Measurements from ENCODE around the gene TUBB4B. TPM values are rescaled to one million over a fixed set of nuclear protein-coding genes. Genes with fewer than 3 reads are reported as not detected.

The TUBB4B gene
- total RNA-seq, 4 donors from 2014 or later = 223 to 390 (median 348) TPM

- peak; percentile 97 for DNase-seq
- peaks cover 21 to 31% (median 24%) of the 10 kb centered on the region in 4 donors for H3K4me1 ChIP-seq
- H3K9me3 ChIP-seq = no peaks in the 10 kb centered on the region
- H3K27me3 ChIP-seq = no peaks in the 10 kb centered on the region
- H3K27ac ChIP-seq = peak within 1 kb of the TSS; percentile 88 to 91 (median 89)
- H3K4me3 ChIP-seq = peak within 1 kb of the TSS; percentile 90 to 98 (median 96)
- in situ Hi-C loops (cut with MboI; ENCODE audit: low pct_ligation_motif_present in 1 of 4, low pct_unique_long_range_greater_than_20kb in 1 of 4, low sequenced_read_pairs in 3 of 4) (no loop called here), intact Hi-C loops (cut with DNase I; ENCODE audit: low total_unique reads) (no loop called here)
- TF ChIP-seq POLR2AphosphoS5 (IDR thresholded peaks at IDR 0.05) (peak; percentile 86 to 93 (median 93)), EP300 (IDR thresholded peaks at IDR 0.05; ENCODE audit: low read depth) (no peak), POLR2A (IDR thresholded peaks at IDR 0.05) (peak; percentile 80)
- TF ChIP-seq, protein P1, sequence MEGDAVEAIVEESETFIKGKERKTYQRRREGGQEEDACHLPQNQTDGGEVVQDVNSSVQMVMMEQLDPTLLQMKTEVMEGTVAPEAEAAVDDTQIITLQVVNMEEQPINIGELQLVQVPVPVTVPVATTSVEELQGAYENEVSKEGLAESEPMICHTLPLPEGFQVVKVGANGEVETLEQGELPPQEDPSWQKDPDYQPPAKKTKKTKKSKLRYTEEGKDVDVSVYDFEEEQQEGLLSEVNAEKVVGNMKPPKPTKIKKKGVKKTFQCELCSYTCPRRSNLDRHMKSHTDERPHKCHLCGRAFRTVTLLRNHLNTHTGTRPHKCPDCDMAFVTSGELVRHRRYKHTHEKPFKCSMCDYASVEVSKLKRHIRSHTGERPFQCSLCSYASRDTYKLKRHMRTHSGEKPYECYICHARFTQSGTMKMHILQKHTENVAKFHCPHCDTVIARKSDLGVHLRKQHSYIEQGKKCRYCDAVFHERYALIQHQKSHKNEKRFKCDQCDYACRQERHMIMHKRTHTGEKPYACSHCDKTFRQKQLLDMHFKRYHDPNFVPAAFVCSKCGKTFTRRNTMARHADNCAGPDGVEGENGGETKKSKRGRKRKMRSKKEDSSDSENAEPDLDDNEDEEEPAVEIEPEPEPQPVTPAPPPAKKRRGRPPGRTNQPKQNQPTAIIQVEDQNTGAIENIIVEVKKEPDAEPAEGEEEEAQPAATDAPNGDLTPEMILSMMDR (IDR thresholded peaks at IDR 0.05) = no peak
- WGBS, 2 donors (ENCODE audit: low coverage in 1 of 2) = 2% methylated on average over 70 of the region's 105 CpGs; no CpG with 5 or more reads in 1 of the 2 donors
- H3K36me3 ChIP-seq = peaks cover 0 to 7% (median 3%) of the 10 kb centered on the region in 4 donors
Observed at GRCh38 chr9:137254624-137255447, 13.7 kb downstream of the TUBB4B start, which contains the start of gene NELFB. Gene NELFB (plus strand): TSS chr9:137255327.

- intact Hi-C loops (cut with DNase I; ENCODE audit: low total_unique reads) (no loop called here), in situ Hi-C loops (cut with MboI; ENCODE audit: low pct_ligation_motif_present in 1 of 4, low pct_unique_long_range_greater_than_20kb in 1 of 4, low sequenced_read_pairs in 3 of 4) (no loop called here)
- Histone ChIP-seq H3K9me3 (no peaks in the 10 kb centered on the region), H3K4me1 (peaks cover 21 to 31% (median 24%) of the 10 kb centered on the region in 4 donors), H3K4me3 (peak overlapping the region; percentile 90 to 98 (median 96)), H3K36me3 (peaks cover 0 to 7% (median 3%) of the 10 kb centered on the region in 4 donors), H3K27ac (peak overlapping the region; percentile 88 to 91 (median 89)), H3K27me3 (no peaks in the 10 kb centered on the region)
- peak; percentile 60 for DNase-seq
- peak; percentile 6 for TF ChIP-seq POLR2A (IDR thresholded peaks at IDR 0.05)
- TF ChIP-seq EP300 (IDR thresholded peaks at IDR 0.05; ENCODE audit: low read depth) = no peak
- WGBS, 2 donors (ENCODE audit: low coverage in 1 of 2) = 1% methylated on average over 45 of the region's 51 CpGs; no CpG with 5 or more reads in 1 of the 2 donors
Observed at GRCh38 chr9:137255448-137256114, 14.5 kb downstream of the TUBB4B start.

GRCh38 chr9:137256362-137256761 is 15.3 kb downstream of the TUBB4B start:
- in situ Hi-C loops (cut with MboI; ENCODE audit: low pct_ligation_motif_present in 1 of 4, low pct_unique_long_range_greater_than_20kb in 1 of 4, low sequenced_read_pairs in 3 of 4) (no loop called here), intact Hi-C loops (cut with DNase I; ENCODE audit: low total_unique reads) (no loop called here)
- H3K9me3 ChIP-seq = no peaks in the 10 kb centered on the region
- DNase-seq = no peak
- peaks cover 0 to 7% (median 3%) of the 10 kb centered on the region in 4 donors for H3K36me3 ChIP-seq
- peak overlapping the region in 1 of 4 donors; percentile 90 for H3K27ac ChIP-seq
- H3K27me3 ChIP-seq = no peaks in the 10 kb centered on the region
- H3K4me3 ChIP-seq = peak overlapping the region in 2 of 4 donors; percentile 93 to 98
- H3K4me1 ChIP-seq = peaks cover 21 to 31% (median 24%) of the 10 kb centered on the region in 4 donors
- TF ChIP-seq POLR2AphosphoS5 (IDR thresholded peaks at IDR 0.05) = no peak
- TF ChIP-seq, protein P1 (IDR thresholded peaks at IDR 0.05) = no peak
- TF ChIP-seq POLR2A (IDR thresholded peaks at IDR 0.05) = no peak
- no peak for TF ChIP-seq EP300 (IDR thresholded peaks at IDR 0.05; ENCODE audit: low read depth)
- 82% methylated on average over 15 of the region's 15 CpGs; no CpG with 5 or more reads in 1 of the 2 donors for WGBS, 2 donors (ENCODE audit: low coverage in 1 of 2)

GRCh38 chr9:137256856-137257255 is 15.8 kb downstream of the TUBB4B start:
- peaks cover 21 to 31% (median 24%) of the 10 kb centered on the region in 4 donors for H3K4me1 ChIP-seq
- no peaks in the 10 kb centered on the region for H3K9me3 ChIP-seq
- H3K4me3 ChIP-seq = peak overlapping the region in 1 of 4 donors; percentile 98
- 89 to 93% methylated on average over 3 to 15 of the region's 15 CpGs for WGBS, 2 donors (ENCODE audit: low coverage in 1 of 2)
- peaks cover 0 to 7% (median 3%) of the 10 kb centered on the region in 4 donors for H3K36me3 ChIP-seq
- intact Hi-C loops (cut with DNase I; ENCODE audit: low total_unique reads) = no loop called here
- H3K27ac ChIP-seq = no peak overlapping the region
- no peak for TF ChIP-seq EP300 (IDR thresholded peaks at IDR 0.05; ENCODE audit: low read depth)
- no peak for TF ChIP-seq POLR2AphosphoS5 (IDR thresholded peaks at IDR 0.05)
- DNase-seq = no peak
- in situ Hi-C loops (cut with MboI; ENCODE audit: low pct_ligation_motif_present in 1 of 4, low pct_unique_long_range_greater_than_20kb in 1 of 4, low sequenced_read_pairs in 3 of 4) = no loop called here
- H3K27me3 ChIP-seq = no peaks in the 10 kb centered on the region
